GM20431 (cell line): ENCODE results near the gene MDFIC2.
"Not testable (repeated sequence)": the region's sequence is repeated elsewhere in the genome, so short reads cannot be mapped to it uniquely, and the experiment has no call there.

ENCODE experiments used
- in situ Hi-C: fragments of 300-500 bp; cut with MseI, MboI; formaldehyde crosslinking; loops from one replicate; pipeline ENCODE4 v1.15.0; 2020; ENCODE audit warnings: low sequenced_read_pairs; ENCODE audit not compliant: unreplicated experiment

The MDFIC2 gene

DNA sequence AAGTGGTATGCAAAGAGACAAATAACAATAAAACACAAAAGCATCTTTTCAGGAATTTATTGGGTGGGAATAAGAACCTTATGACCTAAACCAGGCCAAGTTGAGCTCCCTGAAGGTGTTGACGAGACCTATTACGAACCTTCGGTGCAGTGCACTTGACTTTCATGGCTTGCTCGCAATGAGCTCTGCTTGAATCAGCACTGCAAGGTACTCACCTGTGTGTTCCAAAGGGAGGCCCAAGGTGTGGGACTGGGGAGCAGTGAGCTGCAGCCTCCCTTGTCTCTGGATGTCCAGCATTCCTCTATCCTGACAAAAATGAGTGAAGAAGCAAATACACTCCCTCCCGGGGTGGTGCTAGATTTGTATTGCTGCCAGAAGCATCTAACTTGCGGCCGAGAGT, at the start of gene MDFIC2:
TSS of gene MDFIC2 (minus strand) at position 303 of the 400 bp plus-strand sequence. CDS start 665 bp downstream, outside the sequence.
- in situ Hi-C loops = no loop called here

DNA sequence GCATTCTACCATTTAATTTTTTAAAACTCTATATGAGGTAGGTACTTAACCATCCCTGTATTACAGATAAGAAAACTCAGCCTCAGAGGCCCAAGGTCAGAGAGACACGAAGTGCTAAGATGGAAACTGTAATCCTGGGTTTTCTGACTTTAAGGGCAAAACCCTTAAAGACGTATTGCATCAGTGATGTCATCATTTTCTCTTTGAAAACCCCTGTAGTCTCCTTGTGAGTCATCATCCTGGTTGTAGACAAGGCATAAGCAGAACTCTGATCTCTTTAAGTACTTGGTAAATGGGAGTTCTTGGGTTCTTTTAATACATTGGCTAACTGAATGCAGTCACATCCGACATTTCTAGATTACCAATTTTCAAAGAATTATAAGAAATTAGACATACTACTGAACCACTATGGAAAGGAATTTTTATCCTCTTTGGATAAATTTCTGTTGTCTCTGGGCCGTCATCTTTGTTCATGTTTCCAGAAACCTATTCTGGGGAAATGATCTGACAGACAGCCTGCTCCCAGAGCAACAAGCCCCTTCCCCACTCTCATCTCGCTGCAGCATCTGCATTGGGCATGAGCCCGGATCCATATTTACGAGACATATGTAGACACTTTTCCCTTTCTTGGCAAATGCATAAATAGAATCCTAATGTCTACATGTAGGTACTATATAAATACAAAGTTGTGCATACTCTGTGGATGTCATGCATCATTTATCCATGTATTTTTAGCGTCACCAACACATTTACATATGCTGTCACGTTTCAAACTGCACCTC, 48.7 kb upstream of the MDFIC2 start:
- in situ Hi-C loops = no loop called here

DNA sequence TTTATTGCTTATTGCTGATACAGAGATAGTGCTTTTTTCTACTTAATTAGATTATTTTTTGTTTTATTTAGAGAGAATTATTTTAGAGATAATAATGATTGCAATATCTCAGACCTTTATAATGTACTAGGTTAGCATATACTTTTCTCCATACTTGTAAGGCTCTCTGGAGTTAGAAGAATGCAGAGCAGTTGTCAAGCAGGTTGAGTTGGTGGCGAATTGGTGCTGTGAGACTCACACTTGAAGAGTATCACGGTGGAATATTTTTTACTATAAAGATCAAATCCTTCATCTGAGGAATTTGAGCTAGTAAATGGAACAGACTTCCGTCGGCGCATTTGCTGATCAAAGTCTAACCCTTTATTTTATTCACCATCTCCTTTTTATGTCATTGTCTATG, 47.3 kb upstream of the MDFIC2 start:
- in situ Hi-C loops = no loop called here

DNA sequence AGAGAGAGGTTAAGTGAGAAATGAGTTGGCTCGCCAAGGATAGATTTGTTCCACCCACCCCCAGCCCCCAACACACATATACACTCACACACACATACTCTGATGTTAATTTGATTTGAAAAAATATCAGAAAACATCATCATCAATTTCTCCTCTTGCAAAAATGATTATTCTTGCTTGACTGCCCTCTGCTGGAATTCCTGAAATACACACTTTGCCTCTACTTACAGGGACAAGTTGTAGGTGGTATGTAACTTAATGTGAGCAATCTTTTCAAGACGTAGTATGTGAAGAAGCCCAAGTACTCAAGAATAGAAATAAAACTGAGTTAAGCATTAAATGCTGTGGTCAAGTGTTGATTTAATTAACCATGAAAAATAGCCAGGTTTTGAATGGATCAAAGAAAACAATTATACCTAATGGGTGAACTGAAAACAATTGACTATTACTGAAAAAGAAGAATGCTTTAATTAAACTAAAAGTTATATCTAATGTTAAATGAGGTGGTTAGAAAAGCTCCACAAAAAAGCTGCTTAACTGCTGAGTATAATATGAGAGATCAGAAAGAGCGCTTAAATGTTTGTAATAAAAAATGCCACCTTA, 46.6 kb upstream of the MDFIC2 start:
- in situ Hi-C loops = no loop called here

DNA sequence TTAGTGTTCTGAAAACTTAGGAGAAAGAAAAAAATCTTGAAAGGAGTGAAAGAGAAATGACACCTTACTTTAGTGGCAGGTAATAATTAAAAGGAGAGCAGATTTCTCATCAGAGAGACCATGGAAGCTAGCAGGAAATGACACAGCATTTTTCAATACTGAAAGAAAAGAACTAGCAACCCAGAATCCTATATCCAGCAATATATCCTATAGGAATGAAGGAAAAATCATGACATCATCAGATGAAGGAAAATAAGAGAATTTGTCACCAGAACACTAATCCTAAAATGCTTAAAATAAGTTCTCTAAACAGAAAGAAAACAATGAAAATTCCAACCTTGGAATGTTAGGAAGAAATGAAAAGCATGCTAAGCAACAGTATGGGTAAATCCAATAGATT, 39.8 kb upstream of the MDFIC2 start:
- in situ Hi-C loops = no loop called here

DNA sequence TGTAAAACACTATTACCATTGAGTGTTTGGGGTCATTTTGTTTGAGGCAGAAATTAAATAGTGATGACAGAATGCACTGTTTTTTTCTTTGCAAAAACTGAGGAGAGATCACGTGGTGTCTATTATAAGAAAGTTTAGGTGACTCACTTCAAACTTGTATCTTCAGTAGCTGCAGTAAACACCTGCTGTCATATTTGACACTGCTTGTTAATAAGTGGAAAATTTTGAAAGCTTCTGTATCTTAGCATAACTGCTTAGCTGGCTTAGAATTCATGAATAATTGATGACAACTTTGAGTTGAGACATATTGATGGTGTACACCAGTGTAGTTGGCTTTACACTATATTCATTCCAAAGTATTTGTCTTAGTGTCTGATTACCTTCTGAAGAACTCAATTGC, 29.7 kb upstream of the MDFIC2 start:
- in situ Hi-C loops = no loop called here

DNA sequence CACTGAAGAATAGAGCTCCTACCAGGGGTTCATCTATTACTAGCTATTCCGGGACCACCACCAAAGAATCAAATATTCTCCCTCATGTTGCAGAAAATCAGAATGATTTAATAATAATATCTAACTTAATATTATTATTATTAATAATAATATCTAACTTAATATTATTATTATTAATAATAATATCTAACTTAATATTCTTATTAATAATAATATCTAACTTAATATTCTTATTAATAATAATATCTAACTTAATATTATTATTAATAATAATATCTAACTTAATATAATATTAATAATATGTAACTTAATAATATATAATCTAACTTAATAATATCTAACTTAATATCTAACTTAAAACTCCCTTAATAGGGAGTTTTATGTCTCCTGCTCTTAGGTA, 24.4 kb upstream of the MDFIC2 start:
- in situ Hi-C loops = not testable (repeated sequence)

DNA sequence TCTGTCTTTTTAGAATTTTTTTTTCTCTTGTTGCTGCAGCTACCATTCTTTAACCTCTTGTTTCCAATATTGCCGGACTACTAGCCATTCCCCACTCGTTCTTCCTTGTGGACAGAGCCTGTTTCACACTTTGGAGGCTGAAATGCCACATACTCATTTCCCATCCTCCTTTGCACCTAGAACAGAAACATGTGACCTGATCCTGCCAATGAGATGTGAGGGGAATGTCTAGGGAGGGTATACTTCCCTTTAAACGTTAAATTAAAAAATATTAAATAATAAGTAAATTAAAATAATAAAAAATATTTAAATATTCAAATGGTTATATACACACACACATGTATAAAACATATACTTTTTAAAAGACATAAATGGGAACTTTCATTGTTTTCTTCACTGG, 20.6 kb upstream of the MDFIC2 start:
- in situ Hi-C loops = no loop called here

DNA sequence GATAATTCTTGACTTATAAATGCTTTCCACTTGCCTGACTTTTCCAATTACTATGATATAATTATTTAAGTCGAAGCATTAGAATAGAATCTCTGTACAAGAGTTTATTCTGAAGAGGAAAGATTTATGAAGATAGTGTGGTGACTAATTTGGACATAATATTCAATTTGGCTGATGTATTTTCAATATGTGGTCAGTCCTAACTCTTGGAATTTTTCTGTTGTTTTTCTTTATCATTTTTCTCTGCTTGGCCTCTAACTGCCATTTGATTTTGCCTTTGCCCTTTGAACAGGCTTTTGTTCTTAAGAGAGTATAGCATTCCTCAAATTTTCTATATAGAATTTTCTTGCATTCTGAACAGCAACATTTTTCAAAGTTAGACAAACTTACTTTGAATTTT, 2.6 kb upstream of the MDFIC2 start:
- in situ Hi-C loops = no loop called here

DNA sequence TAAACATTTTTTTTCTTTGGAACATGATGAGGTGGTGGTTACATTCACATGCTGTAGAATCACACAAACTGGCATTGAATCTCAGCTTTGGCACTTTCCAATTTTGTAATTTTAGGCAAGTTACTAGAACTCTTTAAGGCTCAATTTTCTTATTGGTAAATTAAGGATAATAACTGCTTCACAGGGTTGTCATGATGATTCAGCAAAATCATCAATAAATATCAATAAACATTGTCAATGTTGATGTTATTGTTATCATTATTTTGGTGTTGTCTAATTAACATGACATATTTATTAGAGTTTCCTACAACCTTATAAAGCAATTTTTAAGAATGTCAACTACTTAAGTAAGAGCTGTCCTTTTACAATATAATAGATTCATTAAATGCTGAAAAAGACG, 1.6 kb downstream of the MDFIC2 start:
- in situ Hi-C loops = no loop called here

DNA sequence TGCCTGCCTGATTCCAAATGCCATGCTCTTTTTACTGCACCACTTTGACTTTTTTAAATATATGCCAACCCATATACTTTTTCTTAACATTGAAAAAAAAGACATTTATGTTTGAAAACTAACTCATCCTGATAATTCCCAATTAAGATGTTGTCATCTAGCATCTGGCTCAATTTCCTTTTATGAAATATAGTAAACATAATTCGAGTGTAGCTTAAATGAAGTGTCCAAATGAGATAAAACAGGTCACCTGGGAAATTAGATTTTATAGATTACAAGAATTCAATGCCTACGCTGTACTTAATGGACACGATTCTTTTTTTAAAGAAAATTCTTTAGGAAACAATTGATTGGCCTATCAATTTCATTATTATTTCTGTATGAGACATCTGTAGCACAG, 2.8 kb downstream of the MDFIC2 start:
- in situ Hi-C loops = no loop called here

DNA sequence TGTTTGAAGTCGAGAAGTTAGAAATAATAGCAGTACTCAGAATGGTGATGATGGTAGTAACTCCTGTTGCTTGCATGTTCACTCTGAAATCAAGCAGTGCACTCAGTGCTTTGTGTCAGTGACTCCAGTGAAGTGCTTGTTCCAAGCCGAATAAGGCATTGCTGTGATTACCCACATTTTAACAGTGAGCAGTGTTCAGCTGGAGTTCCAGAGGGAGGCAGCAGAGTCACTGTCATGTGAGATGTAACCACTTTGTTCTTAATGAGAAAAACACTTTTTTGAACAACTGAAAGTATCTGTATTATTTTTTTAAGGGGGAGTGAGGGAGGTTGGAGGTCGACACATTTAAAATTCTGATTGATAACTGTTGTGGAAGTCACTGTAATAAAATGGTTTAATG, 3.7 kb downstream of the MDFIC2 start:
- in situ Hi-C loops = no loop called here

DNA sequence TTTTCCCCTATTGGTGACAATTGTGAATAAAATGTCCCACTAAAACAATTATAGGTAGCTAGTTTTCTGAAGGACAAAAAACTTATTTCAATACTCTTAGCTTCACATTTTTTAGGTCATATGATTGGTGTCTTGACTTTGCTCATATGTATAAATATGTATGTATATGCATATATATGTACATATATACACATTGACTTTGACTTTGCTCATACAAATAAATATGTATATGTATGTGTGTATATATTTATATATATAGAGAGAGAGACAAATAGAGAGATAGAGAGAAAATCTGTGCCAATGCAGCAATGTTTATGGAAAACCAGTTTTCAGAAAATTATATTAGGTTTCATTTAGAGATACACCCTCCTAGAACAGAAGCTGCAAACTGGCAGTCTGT, 5.7 kb downstream of the MDFIC2 start:
- in situ Hi-C loops = no loop called here

DNA sequence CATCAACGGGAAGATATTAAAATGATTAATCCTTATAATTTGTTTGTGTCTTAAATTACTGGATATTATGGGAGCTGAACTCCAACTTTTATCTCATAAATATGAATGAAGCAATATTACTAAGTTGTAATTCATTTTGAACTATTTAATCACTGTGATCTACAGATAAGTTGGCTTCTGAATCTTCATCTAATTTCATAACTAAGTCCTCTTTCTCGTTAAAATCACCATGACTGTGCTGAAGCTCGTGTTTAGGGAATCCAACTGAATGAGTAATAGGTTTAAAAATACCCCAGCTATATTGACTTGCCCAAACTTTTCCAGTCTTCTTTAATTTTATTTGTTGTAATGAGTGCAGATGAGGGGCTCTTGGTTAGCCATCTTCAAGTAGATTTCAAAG, 14.1 kb downstream of the MDFIC2 start:
- in situ Hi-C loops = no loop called here

DNA sequence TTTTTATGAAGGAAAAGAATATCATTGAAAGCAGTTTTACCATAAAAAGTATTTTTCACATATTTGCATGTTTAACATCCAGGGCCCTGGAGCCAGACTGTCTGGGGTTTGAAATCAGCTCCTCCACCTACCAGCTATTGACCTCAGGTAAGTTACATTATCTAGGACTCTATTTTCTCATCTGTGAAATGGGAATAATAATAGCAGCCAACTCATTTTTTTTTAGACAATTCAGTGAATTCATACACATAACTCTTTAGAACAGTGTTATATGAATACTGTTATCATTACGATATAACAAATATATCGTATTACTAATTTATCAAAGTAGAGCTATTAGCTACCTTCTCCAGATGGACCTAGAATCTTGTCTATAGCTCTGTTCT, 21.3 kb downstream of the MDFIC2 start:
- in situ Hi-C loops = no loop called here

DNA sequence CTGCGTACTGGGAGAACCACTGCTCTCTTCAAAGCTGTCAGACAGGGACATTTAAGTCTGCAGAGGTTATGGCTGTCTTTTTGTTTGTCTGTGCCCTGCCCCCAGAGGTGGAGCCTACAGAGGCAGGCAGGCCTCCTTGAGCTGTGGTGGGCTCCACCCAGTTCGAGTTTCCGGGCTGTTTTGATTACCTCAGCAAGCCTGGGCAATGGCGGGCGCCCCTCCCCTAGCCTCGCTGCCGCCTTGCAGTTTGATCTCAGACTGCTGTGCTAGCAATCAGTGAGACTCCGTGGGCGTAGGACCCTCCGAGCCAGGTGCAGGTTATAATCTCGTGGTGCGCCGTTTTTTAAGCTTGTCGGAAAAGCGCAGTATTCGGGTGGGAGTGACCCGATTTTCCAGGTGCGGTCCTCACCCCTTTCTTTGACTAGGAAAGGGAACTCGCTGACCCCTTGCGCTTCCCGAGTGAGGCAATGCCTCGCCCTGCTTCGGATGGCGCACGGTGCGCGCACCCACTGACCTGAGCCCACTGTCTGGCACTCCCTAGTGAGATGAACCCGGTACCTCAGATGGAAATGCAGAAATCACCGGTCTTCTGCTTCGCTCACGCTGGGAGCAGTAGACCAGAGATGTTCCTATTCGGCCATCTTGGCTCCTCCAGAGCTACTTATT, 21.9 kb downstream of the MDFIC2 start:
- in situ Hi-C loops = not testable (repeated sequence)

DNA sequence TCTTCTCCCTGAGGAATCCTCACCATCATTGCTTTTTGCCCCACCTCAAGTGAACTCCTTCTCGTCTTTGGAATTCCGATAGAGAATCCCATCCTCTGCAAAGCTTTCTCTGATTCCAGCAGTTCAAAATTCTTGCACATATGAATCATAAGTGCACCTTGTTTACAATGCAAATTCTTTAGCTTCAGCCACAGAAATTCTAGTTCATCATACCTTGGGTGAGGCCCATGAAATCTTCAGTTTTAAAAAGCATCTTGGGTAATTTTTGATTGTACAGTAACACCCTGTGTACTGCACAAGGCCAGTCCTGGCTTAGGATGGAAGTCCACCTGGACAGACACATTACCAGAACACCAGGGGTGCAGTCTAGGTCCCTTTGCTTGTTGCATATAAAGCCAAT, 30.8 kb downstream of the MDFIC2 start:
- in situ Hi-C loops = no loop called here

DNA sequence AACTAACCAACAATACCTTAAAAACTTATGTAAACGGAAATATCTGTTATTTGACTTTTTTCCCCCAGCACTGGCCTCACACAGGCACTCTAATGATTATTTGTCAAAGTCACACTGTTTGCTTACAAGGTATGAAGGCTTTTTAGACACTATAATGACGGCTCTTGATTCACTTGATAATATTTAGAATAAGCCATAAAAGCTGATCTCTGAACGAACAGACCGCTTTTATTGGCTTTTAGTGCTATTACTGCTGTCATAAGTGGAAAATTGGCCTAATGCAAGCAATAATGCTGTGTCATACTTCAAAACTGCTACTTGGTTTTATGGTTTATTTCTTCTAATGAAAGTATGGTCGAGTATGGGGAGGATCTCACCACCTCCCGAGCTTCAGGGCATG, 35.1 kb downstream of the MDFIC2 start:
- in situ Hi-C loops = no loop called here

DNA sequence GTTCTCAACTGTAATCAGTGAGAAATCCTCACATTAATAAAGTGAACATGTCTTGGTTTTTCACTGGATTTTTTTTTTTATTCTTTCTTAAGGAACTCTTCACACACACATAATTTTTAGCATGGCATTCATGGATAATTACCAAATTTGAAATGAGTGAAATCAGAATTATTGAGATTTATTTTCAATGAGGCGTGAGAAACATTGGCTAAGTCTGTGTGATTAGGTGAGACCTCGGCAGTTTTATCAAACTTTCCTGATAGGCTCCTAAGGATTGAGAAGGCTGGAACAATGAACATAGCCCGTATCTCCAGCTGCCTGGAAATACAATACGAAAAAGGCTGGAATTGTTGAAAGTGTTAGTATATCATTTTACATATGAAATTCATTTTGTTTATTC, 35.5 kb downstream of the MDFIC2 start:
- in situ Hi-C loops = no loop called here

DNA sequence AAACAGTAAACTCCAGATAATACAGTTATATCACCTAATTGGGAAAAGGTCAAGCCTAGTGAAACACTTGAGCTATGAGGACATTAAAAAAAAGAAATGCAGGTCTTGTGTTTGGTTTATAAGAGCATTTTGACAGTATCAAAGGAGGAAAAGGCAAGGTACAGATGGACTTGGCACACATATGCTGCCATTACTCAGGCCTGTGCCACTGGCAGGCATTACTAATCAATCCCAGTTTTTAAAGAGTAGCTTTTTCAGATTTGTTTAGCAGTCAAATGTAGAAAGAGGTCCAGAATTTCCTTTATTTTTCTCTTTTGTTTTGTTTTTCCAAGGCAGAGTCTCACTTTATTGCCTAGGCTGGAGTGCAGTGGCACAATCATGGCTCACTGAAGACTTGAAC, 38.9 kb downstream of the MDFIC2 start:
- in situ Hi-C loops = no loop called here

DNA sequence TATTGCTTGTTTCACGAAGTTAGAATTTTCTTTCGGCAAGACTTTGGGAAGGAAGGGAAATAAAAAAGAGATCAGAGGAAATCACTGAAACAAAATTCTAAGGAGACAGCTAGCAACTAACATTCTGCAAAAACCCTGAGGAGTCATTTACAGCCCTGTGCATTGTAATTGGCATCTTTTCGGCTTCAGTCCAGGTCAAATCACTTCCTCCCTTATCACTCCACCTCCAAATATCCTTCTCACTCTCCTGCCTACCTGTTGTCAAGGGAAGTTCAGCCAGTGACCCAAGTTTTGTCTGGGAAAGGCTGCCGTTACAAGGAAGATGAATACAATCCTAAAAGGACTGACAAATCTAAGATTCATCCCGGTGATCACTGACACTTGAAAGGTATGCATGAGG, 39.6 kb downstream of the MDFIC2 start:
- in situ Hi-C loops = no loop called here
